Activated T-helper 17 cell treated with anti-CD3 and anti-CD28 coated beads, Interleukin-2, amount 50 U/mL, for 72 hours (primary cell): ENCODE results near the gene COX14. TPM values are rescaled to one million over a fixed set of nuclear protein-coding genes. Genes with fewer than 3 reads are reported as not detected.

Experiments used
- total RNA-seq, 2 donors: library from RNA; stranded (reverse); gene quantifications; one replicate each; pipeline ENCODE4 v1.2.3, GENCODE V29; 2022

Gene COX14
- total RNA-seq, 2 donors from 2014 or later = 29.8 to 55.5 TPM

Other genes with a start within 250 kb of the COX14 start
- 1 to 10 TPM in 1 of 2 donors, under 1 TPM in 1; 0.73 to 1.6 TPM for gene FAIM2, start 208.3 kb upstream of the COX14 start, total RNA-seq
- not detected for gene AQP2, start 161.5 kb upstream of the COX14 start, total RNA-seq
- gene AQP5, start 150.4 kb upstream of the COX14 start, total RNA-seq = not detected
- gene AQP6, start 139.3 kb upstream of the COX14 start, total RNA-seq = not detected
- gene RACGAP1, start 86.7 kb upstream of the COX14 start, total RNA-seq = 100 to 1,000 TPM; 132 to 145 TPM
- 1 to 10 TPM in 1 of 2 donors, under 1 TPM in 1; 0.53 to 1.4 TPM for gene ASIC1, start 54.6 kb upstream of the COX14 start, total RNA-seq
- gene SMARCD1, start 26.9 kb upstream of the COX14 start, total RNA-seq = 10 to 100 TPM; 29.4 to 57.3 TPM
- gene GPD1, start 8.2 kb upstream of the COX14 start, total RNA-seq = under 1 TPM in 1 of 2 donors, not detected in 1; 0.35 TPM
- gene CERS5, start 55.1 kb downstream of the COX14 start, total RNA-seq = 10 to 100 TPM; 72.0 to 77.6 TPM
- 10 to 100 TPM; 61.8 to 65.7 TPM for gene LIMA1, start 171.3 kb downstream of the COX14 start, total RNA-seq